ENCODE measurements around the gene NLGN1.

Gene NLGN1

DNA sequence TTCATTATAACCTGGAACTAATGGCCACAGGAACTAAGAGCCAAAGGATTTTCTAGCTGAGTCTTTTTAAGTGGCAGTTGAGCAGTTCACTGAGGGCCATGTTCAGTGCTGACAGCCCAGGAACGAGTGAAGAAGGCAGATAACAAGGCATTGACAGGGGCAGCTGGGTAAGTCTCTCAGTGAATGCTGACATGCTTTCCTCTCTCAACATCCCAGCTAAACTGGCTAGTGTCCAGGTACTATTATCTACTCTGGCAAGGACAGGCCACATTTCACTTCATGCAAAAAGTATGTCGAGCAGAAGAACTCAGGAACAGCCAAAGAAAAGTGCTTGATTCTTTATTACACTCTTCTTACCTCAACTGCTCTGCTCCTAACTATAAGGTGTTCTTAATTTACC lies 515.9 kb downstream of the NLGN1 start:
- DNase-seq (ENCODE audit: low spot score), result no peak

DNA sequence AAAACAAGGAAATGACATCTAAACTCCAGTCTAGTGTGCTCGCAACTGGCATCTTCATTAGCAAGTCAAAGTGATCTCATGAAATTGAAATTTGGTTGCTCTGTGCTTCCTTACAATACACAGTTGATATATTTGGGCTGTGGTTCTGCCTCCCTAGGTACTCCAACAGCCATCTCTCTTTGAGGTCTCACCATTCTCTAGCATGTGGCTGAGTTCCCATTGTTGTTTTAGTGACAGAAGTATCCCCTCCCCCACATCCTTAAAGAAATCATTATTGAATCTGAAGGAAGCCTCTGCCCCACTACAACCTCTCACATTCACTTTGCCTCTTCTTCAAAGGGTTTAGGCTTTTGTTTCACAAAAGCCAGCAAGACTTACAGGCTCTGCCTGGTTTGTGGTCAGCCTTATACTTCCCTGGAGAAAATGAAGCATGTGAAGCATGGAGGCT lies 516.5 kb downstream of the NLGN1 start:
- DNase-seq (ENCODE audit: low spot score), result no peak

DNA sequence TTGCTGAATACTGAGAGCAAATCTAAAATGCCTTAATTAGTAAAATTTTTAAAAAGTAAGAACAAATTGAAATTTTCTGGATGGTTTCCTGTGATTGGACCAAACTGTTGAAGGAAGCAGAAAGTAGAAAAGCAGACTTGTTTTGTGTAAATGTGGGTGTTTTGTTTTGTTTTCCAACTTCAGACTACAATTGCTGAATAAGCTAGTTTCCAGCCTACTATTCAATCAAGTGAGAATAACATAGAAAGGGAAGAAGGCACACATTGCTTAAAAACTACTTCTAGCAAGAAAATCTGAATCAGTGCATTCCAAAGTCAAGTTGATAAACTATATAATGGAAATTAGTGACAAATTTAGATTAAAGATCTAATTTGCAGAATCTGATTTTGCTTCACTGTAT lies 519.3 kb downstream of the NLGN1 start:
- no peak for DNase-seq (ENCODE audit: low spot score)

DNA sequence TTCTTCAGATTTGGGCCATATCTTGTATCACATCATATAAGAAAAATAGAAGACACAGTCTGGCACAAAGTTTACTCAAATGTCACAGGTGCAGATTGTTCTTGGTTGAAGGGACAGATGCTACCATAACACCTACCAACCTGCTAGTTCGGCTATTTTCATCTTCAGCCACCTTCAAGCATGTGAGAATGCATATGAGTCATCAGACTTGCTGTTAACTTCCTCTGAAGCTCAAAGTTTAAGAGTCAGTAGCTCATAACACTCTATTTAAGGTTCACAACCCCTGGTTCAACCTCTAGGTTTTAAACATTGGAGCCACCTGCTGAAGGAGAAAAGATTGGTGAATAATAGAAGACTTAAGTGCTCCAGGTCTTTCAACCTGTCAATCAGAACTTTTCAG lies 522.8 kb downstream of the NLGN1 start:
- no peak for DNase-seq (ENCODE audit: low spot score)

DNA sequence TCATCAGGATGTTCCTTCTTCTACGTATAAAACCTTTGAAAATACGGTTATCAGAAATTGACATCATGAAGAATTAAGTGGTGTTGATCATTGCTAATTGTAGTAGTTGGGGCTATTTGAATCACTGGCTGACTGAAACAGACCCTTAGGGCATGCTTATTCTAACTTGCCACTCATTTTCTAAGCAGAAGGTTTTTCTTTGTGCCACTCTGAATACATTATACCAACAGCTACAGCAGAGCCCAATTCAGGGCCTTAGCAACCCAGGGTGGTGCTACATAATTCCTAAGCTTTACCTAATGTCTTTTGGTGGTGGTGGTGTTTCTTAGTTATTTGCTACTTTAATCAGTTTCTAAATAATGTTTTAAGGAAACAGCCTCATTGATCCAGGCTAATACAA lies 524.2 kb downstream of the NLGN1 start:
- DNase-seq (ENCODE audit: low spot score), result no peak

DNA sequence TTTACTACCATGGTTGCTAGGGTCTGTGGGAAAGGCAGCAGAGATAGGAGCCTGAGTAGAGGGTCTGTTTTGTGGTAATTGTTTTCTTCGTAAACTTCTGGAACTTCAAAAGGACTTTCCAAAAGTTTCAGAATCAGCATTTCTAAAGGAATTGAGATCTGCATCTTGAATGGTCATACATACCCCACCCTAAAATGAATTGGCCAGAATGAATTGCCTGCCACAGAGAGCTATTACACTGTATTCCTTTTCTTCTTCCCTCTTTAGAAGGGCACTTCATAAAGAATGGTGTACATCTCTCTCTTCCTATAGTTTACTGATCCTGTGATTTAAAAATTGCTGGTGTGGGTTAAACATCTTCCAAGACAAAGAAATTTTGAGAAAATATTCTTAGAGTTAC lies 525.7 kb downstream of the NLGN1 start:
- no peak for DNase-seq (ENCODE audit: low spot score)

- no peak for DNase-seq (ENCODE audit: low spot score)
These were observed 532.7 kb downstream of the NLGN1 start for GRCh38 chr3:173930251-173930650.

GRCh38 chr3:173932624-173933023 lies 535.1 kb downstream of the NLGN1 start:
- DNase-seq (ENCODE audit: low spot score), result no peak

DNA sequence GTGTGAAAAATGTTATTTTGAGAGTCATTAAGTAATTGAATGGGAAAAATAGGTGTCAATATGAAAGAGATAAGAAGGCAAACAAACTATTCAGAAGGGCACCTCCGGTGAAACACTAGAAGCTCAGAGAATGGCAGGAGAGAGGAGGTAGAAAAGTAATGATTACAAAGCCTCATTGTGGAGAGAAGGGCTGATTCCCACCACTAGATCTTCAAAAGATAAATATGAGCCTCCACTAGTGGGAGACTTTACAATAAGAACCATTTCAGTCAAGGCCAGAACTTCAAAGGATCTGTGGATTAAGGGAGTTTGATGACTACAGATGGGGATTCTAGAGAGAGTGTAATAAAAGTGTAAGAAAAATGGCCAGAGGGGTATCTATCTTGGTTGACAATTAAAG lies 535.6 kb downstream of the NLGN1 start:
- no peak for DNase-seq (ENCODE audit: low spot score)

- DNase-seq (ENCODE audit: low spot score), result no peak
These were observed 538.8 kb downstream of the NLGN1 start for GRCh38 chr3:173936316-173936715.

DNA sequence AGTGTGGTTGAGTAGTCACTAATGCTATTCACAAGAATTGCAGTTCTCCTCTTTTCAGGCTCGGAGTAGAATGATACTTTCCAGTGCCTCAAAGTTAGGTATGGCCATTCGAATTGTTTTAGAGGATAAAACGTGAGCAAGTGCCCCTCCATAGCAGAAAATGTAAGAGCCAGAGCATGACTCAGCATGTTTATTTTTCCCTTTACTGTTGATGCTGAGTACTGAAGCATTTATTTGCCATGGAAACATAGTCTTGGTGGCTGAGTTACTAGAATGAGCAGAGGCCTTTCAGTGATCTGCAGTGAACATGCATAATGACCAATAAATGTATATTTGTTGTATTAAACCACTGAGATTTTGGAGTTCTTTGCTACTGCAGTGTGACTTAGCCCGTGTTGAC lies 540.6 kb downstream of the NLGN1 start:
- no peak for DNase-seq (ENCODE audit: low spot score)

DNA sequence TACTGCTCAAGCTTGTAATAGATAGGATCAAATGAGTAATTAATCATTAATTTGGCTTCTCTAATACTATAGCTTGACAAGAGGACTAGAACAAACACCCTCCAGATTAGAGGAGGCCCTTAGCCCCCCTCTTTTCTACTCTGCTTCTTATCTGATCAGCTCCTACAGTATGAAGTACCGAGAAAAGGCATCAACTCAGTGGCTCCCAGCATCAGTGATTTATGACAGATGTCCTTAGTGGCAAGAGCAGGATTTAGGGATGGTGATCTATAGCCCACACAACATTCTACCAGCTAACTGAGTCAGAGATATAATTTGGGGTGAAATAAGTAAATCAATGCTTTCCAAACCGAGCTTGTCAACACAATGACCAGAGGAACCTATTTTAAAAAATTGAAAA lies 541.1 kb downstream of the NLGN1 start:
- DNase-seq (ENCODE audit: low spot score), result no peak

DNA sequence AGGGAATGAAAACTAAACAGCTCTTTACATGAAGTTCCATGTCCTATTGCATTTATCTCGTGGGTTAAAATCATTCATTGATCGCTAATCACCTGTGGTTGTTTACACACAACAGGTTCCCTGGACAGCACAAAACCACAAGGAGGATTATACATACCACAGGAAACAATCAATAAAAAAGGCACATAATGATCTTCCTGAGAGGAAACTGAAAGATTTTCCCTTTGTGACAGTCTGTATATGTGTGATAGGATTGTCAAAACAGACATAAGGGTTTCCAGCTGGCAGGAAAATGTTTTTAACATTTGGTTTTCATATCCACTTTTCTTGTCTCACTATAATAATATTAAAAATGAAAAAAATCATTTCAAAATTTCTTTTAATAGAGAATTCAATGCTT lies 541.8 kb downstream of the NLGN1 start:
- no peak for DNase-seq (ENCODE audit: low spot score)

- DNase-seq (ENCODE audit: low spot score), result no peak
These were observed 545.7 kb downstream of the NLGN1 start for GRCh38 chr3:173943264-173943663.

DNA sequence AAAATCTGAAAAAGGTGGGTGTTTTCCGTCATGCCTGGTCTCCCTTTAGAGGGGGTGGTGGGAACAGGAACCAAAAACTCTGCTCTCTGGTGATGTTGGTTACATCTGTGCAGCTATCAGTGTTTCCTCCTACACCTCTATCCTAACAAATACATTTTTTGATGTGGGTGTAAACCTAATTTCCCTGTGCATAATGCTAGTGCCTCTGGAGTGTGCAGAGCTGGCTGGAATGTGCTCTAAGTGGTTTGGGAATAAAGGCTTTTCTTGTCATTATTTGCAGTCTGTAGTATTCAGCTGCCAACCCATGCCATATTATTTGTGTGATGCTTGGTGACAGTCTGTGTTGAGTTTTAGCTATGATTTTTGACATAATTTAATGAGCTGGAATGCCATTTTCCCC lies 547.6 kb downstream of the NLGN1 start:
- no peak for DNase-seq (ENCODE audit: low spot score)

GRCh38 chr3:173945806-173946205 lies 548.3 kb downstream of the NLGN1 start:
- no peak for DNase-seq (ENCODE audit: low spot score)

DNA sequence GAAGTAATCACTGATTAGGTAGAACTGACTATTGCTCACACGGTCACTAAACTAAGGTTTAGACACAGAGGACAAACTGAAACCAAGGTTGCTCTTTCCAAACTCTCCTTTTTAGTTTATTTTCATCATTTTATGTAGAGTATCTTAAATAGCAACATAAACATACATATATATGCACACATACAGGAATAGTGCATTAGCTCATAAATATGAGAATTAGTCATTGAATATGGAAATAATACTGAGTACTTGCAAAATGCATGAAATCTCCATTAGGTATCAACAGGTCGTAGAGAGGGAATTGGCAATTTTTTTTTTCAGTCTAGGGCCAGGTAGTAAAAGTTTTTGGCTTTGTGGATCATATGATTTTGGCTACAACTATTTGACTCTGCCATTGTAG lies 557.1 kb downstream of the NLGN1 start:
- DNase-seq (ENCODE audit: low spot score), result no peak

GRCh38 chr3:173957646-173958045 lies 560.1 kb downstream of the NLGN1 start:
- no peak for DNase-seq (ENCODE audit: low spot score)

DNA sequence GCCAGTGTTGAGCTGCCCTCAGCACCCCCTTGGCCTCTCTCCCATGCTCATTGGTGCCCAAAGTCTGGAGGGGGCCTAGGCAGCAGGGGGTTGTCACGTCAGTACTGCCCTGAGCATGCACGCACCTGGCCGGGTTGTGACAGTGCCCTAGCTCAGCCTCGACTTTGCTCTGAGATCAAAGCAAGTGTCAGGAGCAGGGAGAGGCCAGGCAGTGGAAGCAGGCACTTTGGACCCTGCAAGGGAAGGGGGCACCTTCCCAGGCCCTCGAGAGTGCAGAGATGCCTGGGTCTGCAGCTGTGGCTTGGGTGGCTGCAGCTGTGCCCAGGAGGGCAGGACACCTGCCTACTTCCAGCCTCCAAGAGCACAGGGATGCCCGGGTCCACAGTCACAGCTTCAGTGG lies 561.3 kb downstream of the NLGN1 start:
- DNase-seq (ENCODE audit: low spot score), result no peak

DNA sequence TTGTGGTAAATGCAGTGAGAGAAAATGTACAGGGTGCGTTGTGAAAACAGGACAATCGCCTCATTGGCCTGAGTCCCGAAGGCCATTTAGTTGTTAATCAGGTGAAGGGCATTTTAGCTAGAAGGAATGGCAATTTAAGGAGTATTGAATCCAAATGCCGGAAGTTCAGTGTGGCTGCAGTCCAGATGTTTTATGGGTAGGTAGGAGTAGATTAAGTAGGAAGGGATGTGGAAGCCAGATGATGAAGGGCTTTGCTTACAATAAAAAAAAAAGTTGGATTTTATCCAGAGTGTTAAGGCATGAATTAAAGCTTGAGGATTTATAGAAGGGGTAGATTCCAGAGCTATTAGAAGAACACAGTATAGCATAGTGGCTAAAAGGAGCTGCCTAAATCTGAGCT lies 572.7 kb downstream of the NLGN1 start:
- no peak for DNase-seq (ENCODE audit: low spot score)

DNA sequence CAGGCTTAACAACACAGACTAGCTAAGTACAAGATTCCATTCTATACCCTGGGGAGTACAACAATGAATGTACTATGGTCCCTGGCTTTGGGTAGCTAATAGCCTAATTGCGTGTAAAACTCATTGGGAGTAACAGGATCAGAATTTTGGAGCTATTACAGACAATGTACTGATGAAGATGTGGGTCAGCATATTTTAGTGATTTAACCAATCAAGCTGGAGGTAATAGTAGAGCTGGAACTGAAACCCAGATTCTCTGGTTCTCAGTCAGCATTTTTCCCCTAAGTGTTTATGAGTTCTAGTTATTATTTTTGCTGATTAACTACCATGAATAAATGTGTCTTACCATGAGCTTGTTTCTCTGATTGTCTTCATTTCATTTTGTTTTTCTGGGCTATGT lies 578.7 kb downstream of the NLGN1 start:
- no peak for DNase-seq (ENCODE audit: low spot score)

- no peak for DNase-seq (ENCODE audit: low spot score)
These were observed 580.2 kb downstream of the NLGN1 start for GRCh38 chr3:173977747-173978146.

DNA sequence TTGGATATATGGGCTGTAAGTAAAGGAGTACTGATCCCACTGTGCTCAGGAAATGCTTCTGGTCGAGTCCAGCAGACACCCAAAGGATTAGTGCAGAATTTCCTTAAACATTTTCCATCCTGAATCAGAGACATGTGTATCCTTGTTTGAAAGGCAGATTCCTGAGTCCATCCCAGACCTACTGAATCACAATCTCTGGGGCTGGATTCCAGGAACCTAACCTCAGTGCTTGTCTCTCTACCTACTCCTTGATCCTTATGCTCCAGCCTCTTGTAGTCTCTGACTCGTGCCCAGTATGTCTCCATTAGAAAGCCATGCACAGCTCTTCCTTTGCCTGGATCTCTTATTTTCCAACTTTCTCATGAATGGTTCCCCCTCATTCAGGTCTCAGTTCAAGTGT lies 585.8 kb downstream of the NLGN1 start:
- DNase-seq (ENCODE audit: low spot score), result no peak

GRCh38 chr3:173986861-173987410 lies 589.4 kb downstream of the NLGN1 start:
- DNase-seq (ENCODE audit: low spot score), result no peak

DNA sequence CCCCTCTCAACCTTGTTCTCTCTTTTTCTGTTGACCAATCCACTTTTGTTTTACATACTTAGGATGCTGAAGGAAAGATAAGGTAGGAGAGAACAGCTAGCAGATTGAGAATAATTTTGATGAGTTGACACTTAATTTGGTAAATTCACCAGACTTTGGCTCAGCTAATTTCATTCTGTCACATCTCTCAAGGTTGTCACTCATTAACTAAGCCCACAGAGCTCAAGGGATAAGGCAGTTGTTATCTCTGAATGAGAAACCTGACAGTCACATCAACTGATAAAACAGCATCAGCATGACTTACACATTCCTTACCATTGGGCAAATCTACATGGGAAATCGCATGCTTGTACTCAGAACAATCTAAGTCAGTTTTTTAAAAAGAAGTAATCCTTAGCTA lies 591.4 kb downstream of the NLGN1 start:
- no peak for DNase-seq (ENCODE audit: low spot score)
